Caco-2 (cell line): Measurements from ENCODE around the gene SERINC3. TPM values are rescaled to one million over a fixed set of nuclear protein-coding genes. Genes with fewer than 3 reads are reported as not detected.
"Not testable (repeated sequence)": the region's sequence is repeated elsewhere in the genome, so short reads cannot be mapped to it uniquely, and the experiment has no call there.

ENCODE experiments used
- BruUV-seq: library from RNA; stranded (reverse); fragments of 400-500 nt; replicated peaks from 2 replicates; lab custom pipeline; 2021; lab: Mats Ljungman, UMichigan
- CTCF ChIA-PET: fragments of 300-600 bp; sonication (Branson Sonifier 250); formaldehyde crosslinking; loops from one replicate; lab custom pipeline; 2022; ENCODE audit warnings: antibody characterized with exemption; lab: Charles Lee
- POLR2A ChIA-PET: fragments of 300-600 bp; sonication (Branson Sonifier 250); formaldehyde crosslinking; loops from one replicate; lab custom pipeline; 2022; ENCODE audit warnings: antibody characterized with exemption; lab: Charles Lee
- DNase-seq, 2 experiments: peaks; one replicate each; pipeline versions ENCODE4 v3.0.0 to v3.0.0-alpha.2; 2020 to 2022
- H3K27me3 ChIP-seq: replicated peaks from 2 replicates; pipeline ENCODE4 v1.6.0; 2011; ENCODE audit warnings: low read length; ENCODE audit not compliant: control insufficient read depth, insufficient read depth
- H3K36me3 ChIP-seq: 2 replicates; pipeline ENCODE4 v1.5.1; 2011; ENCODE audit warnings: low read length; ENCODE audit not compliant: control insufficient read depth, insufficient read depth
- H3K4me1 ChIP-seq: fragments of 250-450 bp; sonication (Bioruptor Pico); 2 replicates; pipeline ENCODE4 v1.5.1; 2020; ENCODE audit warnings: mild to moderate bottlenecking
- H3K4me3 ChIP-seq: 2 replicates; pipeline ENCODE4 v1.5.1; 2011; ENCODE audit warnings: low read depth, mild to moderate bottlenecking, control low read depth, low read length
- H3K9me3 ChIP-seq: fragments of 250-450 bp; sonication (Bioruptor Pico); 2 replicates; pipeline ENCODE4 v1.5.1; 2020; ENCODE audit warnings: mild to moderate bottlenecking, moderate library complexity
- H3K27ac Mint-ChIP-seq: one replicate; pipeline ENCODE4 v1.8.0; 2022; ENCODE audit warnings: mixed read lengths; ENCODE audit not compliant: unreplicated experiment
- H3K27me3 Mint-ChIP-seq: one replicate; pipeline ENCODE4 v1.8.0; 2022; ENCODE audit warnings: mixed read lengths; ENCODE audit not compliant: insufficient read depth, unreplicated experiment
- H3K36me3 Mint-ChIP-seq: one replicate; pipeline ENCODE4 v1.8.0; 2022; ENCODE audit warnings: mild to moderate bottlenecking, mixed read lengths; ENCODE audit not compliant: insufficient read depth, unreplicated experiment
- H3K4me1 Mint-ChIP-seq: one replicate; pipeline ENCODE4 v1.8.0; 2022; ENCODE audit warnings: low read depth, mixed read lengths; ENCODE audit not compliant: unreplicated experiment
- H3K4me3 Mint-ChIP-seq: one replicate; pipeline ENCODE4 v1.8.0; 2022; ENCODE audit warnings: mild to moderate bottlenecking, moderate library complexity, mixed read lengths; ENCODE audit not compliant: unreplicated experiment
- H3K9me3 Mint-ChIP-seq: one replicate; pipeline ENCODE4 v1.8.0; 2022; ENCODE audit warnings: mixed read lengths; ENCODE audit not compliant: unreplicated experiment
- intact Hi-C: fragments of 100-400 bp; cut with micrococcal nuclease; formaldehyde crosslinking; loops from one replicate; pipeline ENCODE4 v1.10.0; 2022; ENCODE audit not compliant: unreplicated experiment
- total RNA-seq: library from RNA; stranded (reverse); gene quantifications from 2 replicates; pipeline ENCODE4 v1.2.3, GENCODE V29; 2022
- TF ChIP-seq, protein P1 (sequence below), 2 experiments: fragments of 200-600 bp in 1 of 2; IDR thresholded peaks; 1 replicate in 1 of 2; 2 replicates in 1 of 2; pipeline versions ENCODE4 v1.5.1 to v1.8.0; 2011 to 2022; ENCODE audit warnings: antibody characterized with exemption in 1 of 2, control low read depth in 1 of 2, inconsistent platforms in 1 of 2, low read depth in 1 of 2, low read length in 1 of 2, mild to moderate bottlenecking in 1 of 2, moderate library complexity in 1 of 2; ENCODE audit not compliant: insufficient read depth in 1 of 2, severe bottlenecking in 1 of 2, unreplicated experiment in 1 of 2

Gene SERINC3
- total RNA-seq, 1 experiment from 2014 or later = 185 TPM

DNA sequence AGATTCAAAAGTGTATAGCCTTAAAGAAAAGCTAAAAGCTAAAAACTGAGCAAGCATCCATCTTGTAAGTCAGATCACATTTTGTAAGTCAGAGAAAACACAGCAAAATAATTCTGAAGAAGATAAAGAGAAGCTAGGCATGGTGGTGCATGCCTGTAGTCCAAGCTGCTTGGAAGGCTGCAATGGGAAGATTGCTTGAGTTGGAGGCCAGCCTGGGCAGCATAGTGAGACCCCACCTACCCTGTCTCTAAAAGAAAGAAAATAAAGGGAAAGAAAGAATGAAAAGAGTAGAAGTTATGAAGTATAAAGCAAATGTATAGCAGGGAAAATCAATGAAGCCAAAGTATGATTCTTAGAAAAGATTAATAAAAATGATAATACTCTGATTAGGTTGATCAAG lies 40.0 kb upstream of the SERINC3 start:
- intact Hi-C loops = no loop called here
- no peak overlapping the region for H3K4me3 Mint-ChIP-seq
- H3K36me3 Mint-ChIP-seq = no peaks in the 10 kb centered on the region
- H3K27me3 Mint-ChIP-seq = no peaks in the 10 kb centered on the region
- no peaks in the 10 kb centered on the region for H3K27me3 ChIP-seq
- H3K9me3 ChIP-seq = no peaks in the 10 kb centered on the region
- CTCF ChIA-PET = interaction anchor here (0.6 kb wide), 1 partner anchor 310 kb away, joined by 3 read pairs; no protein-coding TSS in a partner anchor
- no peak overlapping the region for H3K4me3 ChIP-seq
- BruUV-seq = no TSS peak
- POLR2A ChIA-PET = no interaction called here
- DNase-seq = no peak
- H3K4me1 Mint-ChIP-seq = peaks cover 11% of the 10 kb centered on the region
- no peak overlapping the region for H3K27ac Mint-ChIP-seq
- H3K4me1 ChIP-seq = no peaks in the 10 kb centered on the region
- TF ChIP-seq, protein P1, sequence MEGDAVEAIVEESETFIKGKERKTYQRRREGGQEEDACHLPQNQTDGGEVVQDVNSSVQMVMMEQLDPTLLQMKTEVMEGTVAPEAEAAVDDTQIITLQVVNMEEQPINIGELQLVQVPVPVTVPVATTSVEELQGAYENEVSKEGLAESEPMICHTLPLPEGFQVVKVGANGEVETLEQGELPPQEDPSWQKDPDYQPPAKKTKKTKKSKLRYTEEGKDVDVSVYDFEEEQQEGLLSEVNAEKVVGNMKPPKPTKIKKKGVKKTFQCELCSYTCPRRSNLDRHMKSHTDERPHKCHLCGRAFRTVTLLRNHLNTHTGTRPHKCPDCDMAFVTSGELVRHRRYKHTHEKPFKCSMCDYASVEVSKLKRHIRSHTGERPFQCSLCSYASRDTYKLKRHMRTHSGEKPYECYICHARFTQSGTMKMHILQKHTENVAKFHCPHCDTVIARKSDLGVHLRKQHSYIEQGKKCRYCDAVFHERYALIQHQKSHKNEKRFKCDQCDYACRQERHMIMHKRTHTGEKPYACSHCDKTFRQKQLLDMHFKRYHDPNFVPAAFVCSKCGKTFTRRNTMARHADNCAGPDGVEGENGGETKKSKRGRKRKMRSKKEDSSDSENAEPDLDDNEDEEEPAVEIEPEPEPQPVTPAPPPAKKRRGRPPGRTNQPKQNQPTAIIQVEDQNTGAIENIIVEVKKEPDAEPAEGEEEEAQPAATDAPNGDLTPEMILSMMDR (IDR thresholded peaks at IDR 0.05; ENCODE audit: insufficient read depth in 1 of 2, low read depth in 1 of 2, low read length in 1 of 2, severe bottlenecking in 1 of 2, unreplicated experiment in 1 of 2) = no peak
- H3K9me3 Mint-ChIP-seq = no peaks in the 10 kb centered on the region
- no peaks in the 10 kb centered on the region for H3K36me3 ChIP-seq

DNA sequence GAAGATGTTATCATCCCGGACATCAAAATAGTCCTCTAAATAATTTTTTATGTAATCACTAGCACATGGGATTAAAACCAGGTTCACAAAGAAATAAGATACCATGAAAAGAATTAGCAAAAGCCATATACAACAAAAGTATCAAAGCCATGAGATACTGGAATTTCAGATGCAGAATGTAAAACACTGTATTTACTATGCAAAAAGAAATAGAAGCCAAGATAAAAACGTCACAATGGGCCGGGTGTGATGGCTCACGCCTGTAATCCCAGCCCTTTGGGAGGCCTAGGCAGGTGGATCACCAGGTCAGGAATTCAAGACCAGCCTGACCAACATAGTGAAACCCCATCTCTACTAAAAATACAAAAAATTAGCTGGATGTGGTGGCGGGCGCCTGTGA lies 38.9 kb upstream of the SERINC3 start:
- BruUV-seq, H3K27ac Mint-ChIP-seq, H3K27me3 Mint-ChIP-seq, H3K4me3 Mint-ChIP-seq, intact Hi-C loops, H3K27me3 ChIP-seq, H3K4me1 ChIP-seq, H3K9me3 Mint-ChIP-seq, CTCF ChIA-PET, H3K36me3 ChIP-seq, H3K9me3 ChIP-seq, DNase-seq, H3K4me3 ChIP-seq, H3K36me3 Mint-ChIP-seq, POLR2A ChIA-PET: not testable (repeated sequence)
- peaks cover 11% of the 10 kb centered on the region for H3K4me1 Mint-ChIP-seq

DNA sequence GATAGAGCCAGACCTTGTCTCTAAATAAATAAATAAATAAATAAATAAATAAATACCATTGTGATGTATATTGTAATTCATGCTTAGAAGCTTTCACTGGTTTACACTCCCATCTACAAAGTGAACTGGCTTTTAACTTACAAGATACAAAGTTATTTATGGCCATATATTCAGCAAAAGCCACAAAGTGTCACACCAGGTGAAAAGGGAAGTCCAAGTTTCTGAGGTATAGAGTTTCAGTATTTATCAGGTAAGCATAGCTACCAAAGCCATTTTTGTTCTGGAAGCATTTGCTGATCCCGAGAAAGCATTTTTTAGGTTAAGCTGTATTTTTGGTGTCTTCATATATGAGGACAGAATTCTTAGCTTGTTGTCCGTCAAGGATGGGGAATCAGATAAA lies 38.4 kb upstream of the SERINC3 start:
- TF ChIP-seq, protein P1 (IDR thresholded peaks at IDR 0.05; ENCODE audit: insufficient read depth in 1 of 2, low read depth in 1 of 2, low read length in 1 of 2, severe bottlenecking in 1 of 2, unreplicated experiment in 1 of 2) = no peak
- no TSS peak for BruUV-seq
- no peak overlapping the region for H3K27ac Mint-ChIP-seq
- H3K9me3 Mint-ChIP-seq = no peaks in the 10 kb centered on the region
- no peak overlapping the region for H3K4me3 Mint-ChIP-seq
- Histone ChIP-seq H3K4me1 (peaks cover 3% of the 10 kb centered on the region), H3K27me3 (no peaks in the 10 kb centered on the region), H3K9me3 (no peaks in the 10 kb centered on the region), H3K36me3 (no peaks in the 10 kb centered on the region), H3K4me3 (no peak overlapping the region)
- no peaks in the 10 kb centered on the region for H3K36me3 Mint-ChIP-seq
- CTCF ChIA-PET = interaction anchor here (0.6 kb wide), 1 partner anchor 189 kb away, joined by 3 read pairs; no protein-coding TSS in a partner anchor
- peaks cover 11% of the 10 kb centered on the region for H3K4me1 Mint-ChIP-seq
- POLR2A ChIA-PET = no interaction called here
- intact Hi-C loops = no loop called here
- no peak for DNase-seq
- no peaks in the 10 kb centered on the region for H3K27me3 Mint-ChIP-seq
